Mesothelial cell of epicardium (in vitro differentiated cells): ENCODE measurements around the gene MEF2C. TPM values are rescaled to one million over a fixed set of nuclear protein-coding genes. Genes with fewer than 3 reads are reported as not detected.

Experiments
- DNase-seq, 2 experiments: peaks; one replicate each; pipeline ENCODE4 v3.0.0; 2021; ENCODE audit warnings: low spot score in 2 of 2; ENCODE audit not compliant: unreplicated experiment in 2 of 2
- H3K27ac Mint-ChIP-seq: 2 replicates; pipeline ENCODE4 v1.8.0; 2021; ENCODE audit warnings: mixed read lengths
- H3K27me3 Mint-ChIP-seq: 2 replicates; pipeline ENCODE4 v1.8.0; 2021; ENCODE audit warnings: low read depth, mixed read lengths
- H3K36me3 Mint-ChIP-seq: 2 replicates; pipeline ENCODE4 v1.8.0; 2021; ENCODE audit warnings: mixed read lengths
- H3K4me1 Mint-ChIP-seq: 2 replicates; pipeline ENCODE4 v1.8.0; 2021; ENCODE audit warnings: mixed read lengths
- H3K4me3 Mint-ChIP-seq: 2 replicates; pipeline ENCODE4 v1.8.0; 2021; ENCODE audit warnings: mild to moderate bottlenecking, moderate library complexity, mixed read lengths
- H3K9me3 Mint-ChIP-seq: 2 replicates; pipeline ENCODE4 v1.8.0; 2021; ENCODE audit warnings: mixed read lengths
- total RNA-seq: library from RNA; stranded (reverse); gene quantifications from 3 replicates; pipeline ENCODE4 v1.2.1, GENCODE V29; 2021
- TF ChIP-seq, protein P1 (sequence below): fragments of 200-600 bp; sonication (generic); IDR thresholded peaks from one replicate; pipeline ENCODE4 v1.5.0; 2021; ENCODE audit warnings: antibody characterized with exemption; ENCODE audit not compliant: unreplicated experiment

Gene MEF2C
- total RNA-seq, 1 donor from 2014 or later, result 9.1 TPM

GRCh38 chr5:88830567-88830966, 52.4 kb downstream of the MEF2C start:
- H3K4me3 Mint-ChIP-seq, result no peak overlapping the region
- TF ChIP-seq, protein P1, sequence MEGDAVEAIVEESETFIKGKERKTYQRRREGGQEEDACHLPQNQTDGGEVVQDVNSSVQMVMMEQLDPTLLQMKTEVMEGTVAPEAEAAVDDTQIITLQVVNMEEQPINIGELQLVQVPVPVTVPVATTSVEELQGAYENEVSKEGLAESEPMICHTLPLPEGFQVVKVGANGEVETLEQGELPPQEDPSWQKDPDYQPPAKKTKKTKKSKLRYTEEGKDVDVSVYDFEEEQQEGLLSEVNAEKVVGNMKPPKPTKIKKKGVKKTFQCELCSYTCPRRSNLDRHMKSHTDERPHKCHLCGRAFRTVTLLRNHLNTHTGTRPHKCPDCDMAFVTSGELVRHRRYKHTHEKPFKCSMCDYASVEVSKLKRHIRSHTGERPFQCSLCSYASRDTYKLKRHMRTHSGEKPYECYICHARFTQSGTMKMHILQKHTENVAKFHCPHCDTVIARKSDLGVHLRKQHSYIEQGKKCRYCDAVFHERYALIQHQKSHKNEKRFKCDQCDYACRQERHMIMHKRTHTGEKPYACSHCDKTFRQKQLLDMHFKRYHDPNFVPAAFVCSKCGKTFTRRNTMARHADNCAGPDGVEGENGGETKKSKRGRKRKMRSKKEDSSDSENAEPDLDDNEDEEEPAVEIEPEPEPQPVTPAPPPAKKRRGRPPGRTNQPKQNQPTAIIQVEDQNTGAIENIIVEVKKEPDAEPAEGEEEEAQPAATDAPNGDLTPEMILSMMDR, result no peak
- H3K27me3 Mint-ChIP-seq, result no peaks in the 10 kb centered on the region
- H3K36me3 Mint-ChIP-seq, result no peaks in the 10 kb centered on the region
- DNase-seq, result no peak
- H3K27ac Mint-ChIP-seq, result no peak overlapping the region
- no peaks in the 10 kb centered on the region for H3K9me3 Mint-ChIP-seq
- peaks cover 26% of the 10 kb centered on the region for H3K4me1 Mint-ChIP-seq

DNA sequence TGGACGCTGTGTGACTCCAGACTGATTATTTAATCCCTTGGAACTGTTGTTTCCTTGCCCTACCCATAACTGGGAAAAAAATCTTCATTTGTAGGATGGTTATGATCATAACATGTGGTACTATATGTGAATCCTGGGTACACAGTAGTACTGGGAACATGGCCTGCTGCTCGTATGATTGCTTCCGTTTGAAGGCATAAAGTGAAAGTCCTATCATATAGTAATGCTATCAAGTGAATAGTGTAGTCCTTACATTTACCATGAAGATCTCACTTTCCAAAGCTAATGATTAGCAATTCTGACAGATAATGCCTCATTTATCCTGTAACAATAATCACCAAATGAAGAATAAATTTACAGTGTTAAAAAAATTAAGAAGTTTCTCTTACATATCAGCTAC, 53.2 kb downstream of the MEF2C start:
- Mint-ChIP-seq H3K4me1 (peaks cover 32% of the 10 kb centered on the region), H3K9me3 (no peaks in the 10 kb centered on the region), H3K4me3 (no peak overlapping the region), H3K27ac (no peak overlapping the region), H3K36me3 (no peaks in the 10 kb centered on the region), H3K27me3 (no peaks in the 10 kb centered on the region)
- TF ChIP-seq, protein P1, result no peak
- no peak for DNase-seq

DNA sequence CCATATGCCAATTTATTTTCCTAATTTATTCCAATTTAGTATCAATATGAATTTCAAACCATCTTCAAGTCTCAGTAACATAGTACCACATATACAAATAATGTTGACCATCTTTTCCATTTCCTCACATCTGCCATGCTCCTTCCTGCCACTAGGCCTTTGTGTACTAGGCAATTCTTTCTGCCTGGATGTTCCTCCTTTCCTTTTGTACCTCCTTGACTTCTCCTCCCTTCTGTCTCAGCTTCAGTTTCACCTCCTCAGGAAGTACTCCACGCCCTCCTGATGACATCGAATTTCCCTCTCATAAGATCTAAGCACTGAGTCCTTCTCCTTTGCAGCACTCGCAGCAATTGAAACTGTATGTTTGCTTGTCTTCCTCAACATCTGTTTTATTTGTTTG, 53.9 kb downstream of the MEF2C start:
- Mint-ChIP-seq H3K4me1 (peaks cover 35% of the 10 kb centered on the region), H3K4me3 (no peak overlapping the region), H3K27ac (no peak overlapping the region), H3K36me3 (no peaks in the 10 kb centered on the region), H3K27me3 (no peaks in the 10 kb centered on the region), H3K9me3 (no peaks in the 10 kb centered on the region)
- TF ChIP-seq, protein P1, result peak; percentile 26
- no peak for DNase-seq

GRCh38 chr5:88827997-88828396, 55.0 kb downstream of the MEF2C start:
- no peak overlapping the region for H3K4me3 Mint-ChIP-seq
- no peaks in the 10 kb centered on the region for H3K9me3 Mint-ChIP-seq
- no peaks in the 10 kb centered on the region for H3K36me3 Mint-ChIP-seq
- no peaks in the 10 kb centered on the region for H3K27me3 Mint-ChIP-seq
- TF ChIP-seq, protein P1, result no peak
- no peak overlapping the region for H3K27ac Mint-ChIP-seq
- H3K4me1 Mint-ChIP-seq, result peaks cover 28% of the 10 kb centered on the region
- DNase-seq, result no peak

- H3K9me3 Mint-ChIP-seq, result no peaks in the 10 kb centered on the region
- H3K36me3 Mint-ChIP-seq, result no peaks in the 10 kb centered on the region
- H3K27ac Mint-ChIP-seq, result no peak overlapping the region
- peaks cover 28% of the 10 kb centered on the region for H3K4me1 Mint-ChIP-seq
- H3K27me3 Mint-ChIP-seq, result no peaks in the 10 kb centered on the region
- no peak overlapping the region for H3K4me3 Mint-ChIP-seq
- TF ChIP-seq, protein P1, result no peak
- no peak for DNase-seq
These were observed 56.1 kb downstream of the MEF2C start for GRCh38 chr5:88826646-88827585.
